BE2C (cell line): ENCODE results near the gene VEGFA.
"Not testable (repeated sequence)": the region's sequence is repeated elsewhere in the genome, so short reads cannot be mapped to it uniquely, and the experiment has no call there.

Source experiments
- DNase-seq: peaks from one replicate; pipeline ENCODE4 v3.0.0-alpha.2; 2020
- H3K27me3 ChIP-seq: fragments of 250-450 bp; sonication (Bioruptor Pico); 2 replicates; pipeline ENCODE4 v1.5.1; 2020; ENCODE audit warnings: mild to moderate bottlenecking
- H3K36me3 ChIP-seq: fragments of 250-450 bp; sonication (Bioruptor Pico); 2 replicates; pipeline ENCODE4 v1.5.1; 2020; ENCODE audit warnings: mild to moderate bottlenecking
- H3K4me1 ChIP-seq: fragments of 250-450 bp; sonication (Bioruptor Pico); 2 replicates; pipeline ENCODE4 v1.5.1; 2020
- H3K4me3 ChIP-seq: 2 replicates; pipeline ENCODE4 v1.5.1; 2011; ENCODE audit warnings: low read depth, low read length
- H3K9me3 ChIP-seq: fragments of 250-450 bp; sonication (Bioruptor Pico); 2 replicates; pipeline ENCODE4 v1.5.1; 2020
- TF ChIP-seq, protein P1 (sequence below): IDR thresholded peaks from 2 replicates; pipeline ENCODE4 v1.5.1; 2012; ENCODE audit warnings: mild to moderate bottlenecking, low read depth, low read length

The VEGFA gene

DNA sequence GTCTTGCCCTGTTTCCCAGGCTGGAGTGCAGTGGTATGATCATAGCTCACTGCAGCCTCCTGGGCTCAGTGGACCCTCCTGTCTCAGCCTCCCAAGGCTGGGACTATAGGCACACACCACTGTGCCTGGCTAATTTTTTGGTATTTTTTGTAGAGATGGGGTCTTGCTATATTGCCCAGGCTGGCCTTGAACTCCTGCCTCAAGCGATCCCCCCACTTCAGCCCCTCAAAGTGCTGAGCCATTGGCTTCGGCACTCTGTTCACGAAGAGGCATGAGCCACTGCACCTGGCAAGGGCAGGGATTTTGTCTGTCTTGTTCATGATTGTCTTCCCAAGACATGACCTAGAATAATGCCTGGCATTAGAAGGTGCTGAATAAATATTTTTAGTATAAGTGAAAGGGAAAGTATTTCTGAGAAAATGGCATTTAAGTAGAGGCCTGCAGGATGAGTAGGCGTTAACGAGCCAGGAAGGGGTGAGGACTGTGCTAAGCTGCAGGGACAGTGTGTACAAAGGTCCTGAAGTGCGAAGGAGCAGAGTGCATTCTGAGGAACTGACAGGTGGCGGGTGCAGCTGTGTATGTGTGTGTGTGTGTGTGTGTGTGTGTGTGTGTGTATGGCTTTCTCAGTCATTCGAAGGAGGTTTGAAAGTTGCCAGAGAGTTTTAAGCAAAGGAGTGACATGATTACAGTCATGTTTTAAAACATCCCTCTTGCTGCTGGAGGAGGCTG, 43.0 kb downstream of the VEGFA start:
- TF ChIP-seq, protein P1, sequence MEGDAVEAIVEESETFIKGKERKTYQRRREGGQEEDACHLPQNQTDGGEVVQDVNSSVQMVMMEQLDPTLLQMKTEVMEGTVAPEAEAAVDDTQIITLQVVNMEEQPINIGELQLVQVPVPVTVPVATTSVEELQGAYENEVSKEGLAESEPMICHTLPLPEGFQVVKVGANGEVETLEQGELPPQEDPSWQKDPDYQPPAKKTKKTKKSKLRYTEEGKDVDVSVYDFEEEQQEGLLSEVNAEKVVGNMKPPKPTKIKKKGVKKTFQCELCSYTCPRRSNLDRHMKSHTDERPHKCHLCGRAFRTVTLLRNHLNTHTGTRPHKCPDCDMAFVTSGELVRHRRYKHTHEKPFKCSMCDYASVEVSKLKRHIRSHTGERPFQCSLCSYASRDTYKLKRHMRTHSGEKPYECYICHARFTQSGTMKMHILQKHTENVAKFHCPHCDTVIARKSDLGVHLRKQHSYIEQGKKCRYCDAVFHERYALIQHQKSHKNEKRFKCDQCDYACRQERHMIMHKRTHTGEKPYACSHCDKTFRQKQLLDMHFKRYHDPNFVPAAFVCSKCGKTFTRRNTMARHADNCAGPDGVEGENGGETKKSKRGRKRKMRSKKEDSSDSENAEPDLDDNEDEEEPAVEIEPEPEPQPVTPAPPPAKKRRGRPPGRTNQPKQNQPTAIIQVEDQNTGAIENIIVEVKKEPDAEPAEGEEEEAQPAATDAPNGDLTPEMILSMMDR: no peak
- H3K27me3 ChIP-seq: no peaks in the 10 kb centered on the region
- H3K4me3 ChIP-seq: no peak overlapping the region
- DNase-seq: no peak
- peaks cover 25% of the 10 kb centered on the region for H3K4me1 ChIP-seq
- no peaks in the 10 kb centered on the region for H3K36me3 ChIP-seq
- H3K9me3 ChIP-seq: no peaks in the 10 kb centered on the region

DNA sequence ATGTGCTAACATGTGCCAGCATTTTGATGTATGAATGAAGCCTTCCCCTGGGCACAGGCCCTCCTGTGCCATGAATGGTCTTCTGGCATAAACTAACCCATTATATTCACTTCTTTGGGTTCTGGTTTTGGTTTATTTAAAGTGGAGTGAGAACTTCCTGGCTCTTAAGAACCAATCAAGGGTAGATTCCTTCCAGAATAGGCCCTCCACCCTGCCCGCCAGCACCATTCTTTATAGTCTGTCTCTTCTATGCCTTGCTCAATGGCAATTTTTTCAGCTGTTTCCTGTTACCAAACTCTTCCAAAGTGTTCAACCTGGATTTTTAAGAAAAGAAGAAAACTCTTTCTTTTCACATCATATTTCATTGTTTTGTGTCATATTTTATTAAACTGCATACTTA, 44.1 kb downstream of the VEGFA start:
- Histone ChIP-seq H3K36me3 (no peaks in the 10 kb centered on the region), H3K27me3 (no peaks in the 10 kb centered on the region), H3K4me1 (peaks cover 18% of the 10 kb centered on the region), H3K9me3 (no peaks in the 10 kb centered on the region), H3K4me3 (no peak overlapping the region)
- DNase-seq: no peak
- TF ChIP-seq, protein P1: no peak

DNA sequence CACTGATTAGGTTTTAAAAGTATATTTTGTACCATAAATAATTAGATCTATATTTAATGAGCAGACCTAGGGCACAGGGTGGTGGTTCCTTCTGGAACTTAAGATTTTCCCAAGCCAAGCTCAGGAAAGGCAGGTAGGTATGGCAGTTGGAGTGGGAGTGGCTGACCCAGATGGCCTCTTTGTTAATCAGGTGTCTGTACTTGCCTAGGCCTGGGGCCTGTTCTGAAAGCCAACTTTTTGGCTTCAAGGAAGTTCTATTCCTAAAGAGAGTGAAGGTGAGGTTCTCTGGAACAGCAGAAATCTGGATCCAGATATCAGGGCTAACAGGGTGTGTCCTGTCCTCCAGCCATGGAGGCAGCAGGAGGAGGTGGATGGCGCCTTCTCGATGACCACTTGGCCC, 44.9 kb downstream of the VEGFA start:
- Histone ChIP-seq H3K36me3 (no peaks in the 10 kb centered on the region), H3K4me3 (no peak overlapping the region), H3K9me3 (no peaks in the 10 kb centered on the region), H3K27me3 (no peaks in the 10 kb centered on the region), H3K4me1 (peaks cover 12% of the 10 kb centered on the region)
- no peak for DNase-seq
- TF ChIP-seq, protein P1: no peak

DNA sequence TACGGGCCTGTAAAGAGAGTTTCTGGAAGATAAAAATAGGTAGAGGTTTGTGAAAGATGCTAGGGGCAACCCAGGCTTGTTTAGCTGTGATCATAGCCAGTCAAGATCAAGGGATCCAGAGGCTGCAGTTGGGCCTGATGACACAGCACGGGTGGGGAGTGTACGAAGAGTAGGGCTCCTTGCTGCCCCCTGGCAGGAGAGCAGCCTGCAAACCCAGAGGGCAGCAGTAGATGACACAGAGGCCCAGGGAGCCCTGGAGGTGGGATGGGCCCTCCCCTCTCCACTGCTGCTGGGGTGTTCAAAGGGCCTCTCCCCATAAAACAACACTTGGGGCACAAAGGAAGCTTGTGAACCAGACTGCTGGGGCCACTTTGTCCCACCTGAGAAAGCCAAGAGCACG, 47.2 kb downstream of the VEGFA start:
- Histone ChIP-seq H3K4me3 (no peak overlapping the region), H3K36me3 (no peaks in the 10 kb centered on the region), H3K27me3 (no peaks in the 10 kb centered on the region), H3K9me3 (no peaks in the 10 kb centered on the region), H3K4me1 (peaks cover 6% of the 10 kb centered on the region)
- TF ChIP-seq, protein P1: peak; percentile 62
- DNase-seq: peak; percentile 72

DNA sequence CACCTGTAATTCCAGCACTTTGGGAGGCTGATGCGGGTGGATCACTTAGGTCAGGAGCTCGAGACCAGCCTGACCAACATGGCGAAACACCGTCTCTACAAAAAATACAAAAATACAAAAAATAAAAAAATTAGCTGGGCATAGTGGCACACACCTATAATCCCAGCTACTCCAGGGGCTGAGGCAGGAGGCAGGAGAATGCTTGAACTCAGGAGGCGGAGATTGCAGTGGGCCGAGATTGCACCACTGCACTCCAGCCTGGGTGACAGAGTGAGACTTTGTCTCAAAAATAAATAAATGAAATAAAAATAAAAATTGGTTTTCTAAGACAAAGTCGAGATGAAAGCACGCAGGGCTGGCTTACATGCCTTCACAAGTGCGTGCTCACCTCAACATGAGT, 49.0 kb downstream of the VEGFA start:
- not testable (repeated sequence) for H3K4me1 ChIP-seq, H3K4me3 ChIP-seq, DNase-seq, H3K27me3 ChIP-seq, H3K9me3 ChIP-seq, H3K36me3 ChIP-seq

DNA sequence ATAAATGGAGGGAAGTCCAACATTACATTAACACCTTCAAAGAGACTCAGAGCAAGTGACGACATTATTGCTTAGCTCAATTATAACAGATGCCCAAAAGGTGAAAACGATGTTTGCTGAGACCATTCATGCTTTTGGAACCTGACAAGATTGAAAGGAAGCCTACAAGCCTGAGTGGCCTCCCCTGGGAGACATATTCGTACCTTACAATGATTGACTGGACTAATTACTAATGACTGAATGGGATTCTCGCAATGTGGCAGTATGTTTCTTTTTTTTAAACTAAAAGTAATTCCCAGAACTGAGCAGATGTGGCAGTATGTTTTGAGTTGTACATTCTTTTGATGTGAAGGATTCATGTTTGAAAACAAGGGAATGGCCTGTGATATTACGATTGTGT, 49.9 kb downstream of the VEGFA start:
- H3K9me3 ChIP-seq: no peaks in the 10 kb centered on the region
- DNase-seq: no peak
- no peaks in the 10 kb centered on the region for H3K27me3 ChIP-seq
- TF ChIP-seq, protein P1: no peak
- peaks cover 6% of the 10 kb centered on the region for H3K4me1 ChIP-seq
- no peak overlapping the region for H3K4me3 ChIP-seq
- H3K36me3 ChIP-seq: no peaks in the 10 kb centered on the region

DNA sequence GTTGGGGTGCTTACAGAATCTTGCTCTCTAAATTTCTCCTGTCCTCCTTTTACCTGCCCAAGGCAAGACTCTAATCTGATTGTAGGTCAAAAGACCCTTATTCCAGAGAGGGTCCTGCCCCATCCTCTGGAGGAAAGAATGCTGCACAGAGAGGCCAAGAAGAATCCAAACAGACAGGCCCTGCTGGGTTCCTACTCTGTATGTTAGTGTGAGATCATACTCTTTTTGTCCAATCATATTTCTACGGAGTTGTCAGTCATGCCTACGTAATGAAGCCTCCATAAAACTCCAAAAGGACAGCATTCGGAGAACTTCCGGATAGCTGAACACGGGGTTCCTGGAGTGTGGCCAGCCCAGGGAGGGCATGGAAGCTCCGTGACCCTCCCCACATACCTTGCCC, 50.5 kb downstream of the VEGFA start:
- H3K36me3 ChIP-seq: no peaks in the 10 kb centered on the region
- H3K9me3 ChIP-seq: no peaks in the 10 kb centered on the region
- H3K4me1 ChIP-seq: peaks cover 6% of the 10 kb centered on the region
- no peaks in the 10 kb centered on the region for H3K27me3 ChIP-seq
- TF ChIP-seq, protein P1: no peak
- H3K4me3 ChIP-seq: no peak overlapping the region
- no peak for DNase-seq
